Astrocyte (in vitro differentiated cells and primary cell): ENCODE measurements around the gene PLOD1. TPM values are rescaled to one million over a fixed set of nuclear protein-coding genes. Genes with fewer than 3 reads are reported as not detected.
A peak's percentile ranks its signal among the peaks of the same experiment; 100 is the strongest.

Experiments
- DNase-seq: peaks from one replicate; pipeline ENCODE4 v3.0.0-alpha.2; 2010; ENCODE audit warnings: low read depth
- FAIRE-seq: peaks from 2 replicates; lab custom pipeline; 2011; peaks lifted over from hg19 to GRCh38; lab: Jason Lieb, UNC
- H2AFZ ChIP-seq: 2 replicates; pipeline ENCODE4 v1.6.0; 2012; ENCODE audit warnings: low read depth, low read length, inconsistent platforms
- H3K27ac ChIP-seq: 2 replicates; pipeline ENCODE4 v1.5.1; 2011; ENCODE audit warnings: low read depth, low read length, inconsistent platforms
- H3K27me3 ChIP-seq: 2 replicates; pipeline ENCODE4 v1.6.0; 2011; ENCODE audit warnings: low read length, inconsistent platforms; ENCODE audit not compliant: insufficient read depth
- H3K36me3 ChIP-seq: 2 replicates; pipeline ENCODE4 v1.5.1; 2011; ENCODE audit warnings: low read length, inconsistent platforms; ENCODE audit not compliant: insufficient read depth
- H3K4me1 ChIP-seq: 2 replicates; pipeline ENCODE4 v1.5.1; 2011; ENCODE audit warnings: low read length, inconsistent platforms; ENCODE audit not compliant: insufficient read depth
- H3K4me2 ChIP-seq: 2 replicates; pipeline ENCODE4 v1.6.0; 2012; ENCODE audit warnings: low read length, inconsistent platforms
- H3K4me3 ChIP-seq: 2 replicates; pipeline ENCODE4 v1.5.1; 2011; ENCODE audit warnings: low read depth, mild to moderate bottlenecking, low read length, inconsistent platforms; ENCODE audit not compliant: insufficient read depth
- H3K79me2 ChIP-seq: 2 replicates; pipeline ENCODE4 v1.6.0; 2012; ENCODE audit warnings: mild to moderate bottlenecking, low read length, inconsistent platforms; ENCODE audit not compliant: insufficient read depth
- H3K9ac ChIP-seq: 2 replicates; pipeline ENCODE4 v1.6.0; 2012; ENCODE audit warnings: mild to moderate bottlenecking, low read length, inconsistent platforms
- H3K9me3 ChIP-seq: 2 replicates; pipeline ENCODE4 v1.5.1; 2012; ENCODE audit warnings: low read depth, mild to moderate bottlenecking, low read length, inconsistent platforms; ENCODE audit not compliant: insufficient read depth
- H4K20me1 ChIP-seq: 2 replicates; pipeline ENCODE4 v1.6.0; 2012; ENCODE audit warnings: low read length, inconsistent platforms; ENCODE audit not compliant: insufficient read depth
- H3K27ac Mint-ChIP-seq: one replicate; pipeline ENCODE4 v1.8.0; 2021; ENCODE audit warnings: mild to moderate bottlenecking, mixed read lengths; ENCODE audit not compliant: unreplicated experiment
- H3K27me3 Mint-ChIP-seq: one replicate; pipeline ENCODE4 v1.8.0; 2021; ENCODE audit warnings: low read depth, mixed read lengths; ENCODE audit not compliant: unreplicated experiment
- H3K36me3 Mint-ChIP-seq: one replicate; pipeline ENCODE4 v1.8.0; 2021; ENCODE audit warnings: low read depth, mixed read lengths; ENCODE audit not compliant: unreplicated experiment
- H3K4me1 Mint-ChIP-seq: one replicate; pipeline ENCODE4 v1.8.0; 2021; ENCODE audit warnings: low read depth, mixed read lengths; ENCODE audit not compliant: unreplicated experiment
- H3K4me3 Mint-ChIP-seq: one replicate; pipeline ENCODE4 v1.8.0; 2021; ENCODE audit warnings: mild to moderate bottlenecking, moderate library complexity, mixed read lengths; ENCODE audit not compliant: unreplicated experiment
- H3K9me3 Mint-ChIP-seq: one replicate; pipeline ENCODE4 v1.8.0; 2021; ENCODE audit warnings: mild to moderate bottlenecking, mixed read lengths; ENCODE audit not compliant: unreplicated experiment
- EZH2 ChIP-seq: IDR thresholded peaks from 2 replicates; pipeline ENCODE4 v1.6.1; 2012; ENCODE audit warnings: mild to moderate bottlenecking, low read length, inconsistent platforms; ENCODE audit not compliant: insufficient read depth
- total RNA-seq: library from RNA; stranded (reverse); gene quantifications from 2 replicates; pipeline ENCODE4 v1.2.1, GENCODE V29; 2021
- TF ChIP-seq, protein P1 (sequence below): IDR thresholded peaks from 2 replicates; pipeline ENCODE4 v1.5.1; 2011; ENCODE audit warnings: low read depth, mild to moderate bottlenecking, inconsistent platforms, low read length, moderate library complexity; ENCODE audit not compliant: insufficient read depth

Gene PLOD1
- total RNA-seq, 1 donor from 2014 or later, result 375 TPM

DNA sequence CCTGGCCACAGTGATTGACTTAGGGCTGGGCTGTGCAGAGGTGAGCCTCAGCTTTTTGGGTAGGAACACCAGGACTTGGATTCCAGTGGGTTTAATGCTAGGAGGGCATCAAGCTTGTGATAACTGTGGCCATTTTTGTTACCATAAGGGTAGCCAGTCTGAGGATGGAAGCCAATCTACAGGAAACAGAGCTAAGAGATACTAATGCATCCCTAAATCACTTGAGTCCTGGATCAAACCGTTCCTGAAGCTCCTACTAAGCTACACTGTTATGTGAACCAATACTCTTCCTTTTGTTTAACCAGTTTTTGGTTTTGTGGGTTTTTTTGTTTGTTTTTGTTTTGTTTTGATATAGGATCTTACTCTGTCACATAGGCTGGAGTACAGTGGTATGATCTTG is 20.5 kb upstream of the PLOD1 start:
- H3K9me3 Mint-ChIP-seq, result no peaks in the 10 kb centered on the region
- H3K36me3 ChIP-seq, result no peaks in the 10 kb centered on the region
- H4K20me1 ChIP-seq, result peaks cover 10% of the 10 kb centered on the region
- no peak overlapping the region for H3K27ac Mint-ChIP-seq
- no peaks in the 10 kb centered on the region for H3K9me3 ChIP-seq
- FAIRE-seq (no peak), DNase-seq (no peak)
- peaks cover 4% of the 10 kb centered on the region for H3K79me2 ChIP-seq
- no peaks in the 10 kb centered on the region for H3K27me3 Mint-ChIP-seq
- H3K4me2 ChIP-seq, result no peak overlapping the region
- no peak overlapping the region for H3K4me3 ChIP-seq
- H3K4me3 Mint-ChIP-seq, result no peak overlapping the region
- peaks cover 4% of the 10 kb centered on the region for H3K36me3 Mint-ChIP-seq
- H3K4me1 ChIP-seq, result peaks cover 6% of the 10 kb centered on the region
- H3K9ac ChIP-seq, result no peak overlapping the region
- H3K4me1 Mint-ChIP-seq, result peaks cover 11% of the 10 kb centered on the region
- H3K27me3 ChIP-seq, result no peaks in the 10 kb centered on the region
- TF ChIP-seq, protein P1, sequence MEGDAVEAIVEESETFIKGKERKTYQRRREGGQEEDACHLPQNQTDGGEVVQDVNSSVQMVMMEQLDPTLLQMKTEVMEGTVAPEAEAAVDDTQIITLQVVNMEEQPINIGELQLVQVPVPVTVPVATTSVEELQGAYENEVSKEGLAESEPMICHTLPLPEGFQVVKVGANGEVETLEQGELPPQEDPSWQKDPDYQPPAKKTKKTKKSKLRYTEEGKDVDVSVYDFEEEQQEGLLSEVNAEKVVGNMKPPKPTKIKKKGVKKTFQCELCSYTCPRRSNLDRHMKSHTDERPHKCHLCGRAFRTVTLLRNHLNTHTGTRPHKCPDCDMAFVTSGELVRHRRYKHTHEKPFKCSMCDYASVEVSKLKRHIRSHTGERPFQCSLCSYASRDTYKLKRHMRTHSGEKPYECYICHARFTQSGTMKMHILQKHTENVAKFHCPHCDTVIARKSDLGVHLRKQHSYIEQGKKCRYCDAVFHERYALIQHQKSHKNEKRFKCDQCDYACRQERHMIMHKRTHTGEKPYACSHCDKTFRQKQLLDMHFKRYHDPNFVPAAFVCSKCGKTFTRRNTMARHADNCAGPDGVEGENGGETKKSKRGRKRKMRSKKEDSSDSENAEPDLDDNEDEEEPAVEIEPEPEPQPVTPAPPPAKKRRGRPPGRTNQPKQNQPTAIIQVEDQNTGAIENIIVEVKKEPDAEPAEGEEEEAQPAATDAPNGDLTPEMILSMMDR, result no peak
- no peak for TF ChIP-seq EZH2
- H2AFZ ChIP-seq, result no peak overlapping the region
- no peak overlapping the region for H3K27ac ChIP-seq

DNA sequence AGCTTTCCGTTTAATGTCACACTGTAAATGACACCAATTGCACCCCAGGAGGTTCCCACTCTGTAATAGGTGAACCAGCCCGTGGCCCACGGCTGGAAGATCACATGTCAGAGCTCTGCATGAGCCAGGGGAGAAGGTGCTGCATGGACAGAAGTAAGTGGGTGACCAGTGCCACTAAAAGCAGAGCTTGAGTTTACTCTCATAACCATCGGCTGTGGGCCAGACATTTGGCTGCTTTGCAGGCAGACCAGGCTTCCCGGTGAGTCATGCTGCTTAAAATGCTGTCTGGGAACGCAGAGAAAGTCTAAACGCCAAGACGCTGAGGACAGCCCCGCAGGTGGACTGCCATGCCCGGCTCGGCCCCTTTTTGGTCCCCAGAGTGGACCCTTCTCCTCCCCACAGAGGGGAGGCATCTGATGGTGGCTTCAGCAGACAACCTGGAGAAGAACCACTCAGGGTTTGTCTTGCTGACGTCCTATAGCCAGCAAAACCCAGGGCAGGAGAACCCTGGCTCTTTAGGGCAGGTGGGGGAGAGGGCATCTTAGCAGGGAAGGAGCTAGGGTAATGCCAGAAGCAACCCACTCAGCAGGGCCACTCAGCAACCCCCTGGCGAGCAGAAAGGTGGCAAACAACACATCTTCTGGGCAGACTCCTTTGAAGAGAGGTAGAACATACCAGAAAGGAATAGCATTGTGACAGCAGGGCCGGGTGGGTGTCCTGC is 15.6 kb upstream of the PLOD1 start:
- no peak for FAIRE-seq
- peaks cover 39% of the 10 kb centered on the region for H3K79me2 ChIP-seq

More for the DNA sequence above, 15.6 kb upstream of the PLOD1 start:
- Mint-ChIP-seq H3K4me1 (peaks cover 32% of the 10 kb centered on the region), H3K27ac (peak overlapping the region; percentile 93), H3K9me3 (no peaks in the 10 kb centered on the region), H3K27me3 (no peaks in the 10 kb centered on the region), H3K4me3 (no peak overlapping the region), H3K36me3 (peaks cover 10% of the 10 kb centered on the region)
- H2AFZ ChIP-seq, result no peak overlapping the region
- no peak for TF ChIP-seq EZH2
- TF ChIP-seq, protein P1, result no peak
- no peak overlapping the region for H3K4me3 ChIP-seq
- DNase-seq, result peak; percentile 89
- H3K36me3 ChIP-seq, result peaks cover 3% of the 10 kb centered on the region
- peaks cover 15% of the 10 kb centered on the region for H3K4me1 ChIP-seq
- H3K27me3 ChIP-seq, result no peaks in the 10 kb centered on the region
- no peaks in the 10 kb centered on the region for H3K9me3 ChIP-seq
- H3K9ac ChIP-seq, result peak overlapping the region; percentile 51
- peak overlapping the region; percentile 51 for H3K27ac ChIP-seq
- H3K4me2 ChIP-seq, result peak overlapping the region; percentile 74
- H4K20me1 ChIP-seq, result peaks cover 43% of the 10 kb centered on the region
